HCT116 (cell line): ENCODE data around the gene SCYGR3.

Source experiments
- EZH2 ChIP-seq: fragments of 200-600 bp; sonication (generic); IDR thresholded peaks from 2 replicates; pipeline ENCODE4 v1.6.1; 2017; ENCODE audit warnings: antibody characterized with exemption, mixed run types
- POLR2A ChIP-seq: IDR thresholded peaks from 2 replicates; pipeline ENCODE4 v1.7.0; 2011; ENCODE audit warnings: borderline replicate concordance; ENCODE audit not compliant: insufficient read depth, insufficient read length; ENCODE audit errors: extremely low read depth
- YY1 ChIP-seq: IDR thresholded peaks from 2 replicates; pipeline ENCODE4 v1.6.1; 2011; ENCODE audit warnings: low read length, low read depth, moderate library complexity, mild to moderate bottlenecking; ENCODE audit not compliant: insufficient replicate concordance; ENCODE audit errors: extremely low read depth
- TF ChIP-seq, protein P1 (sequence below), 3 experiments: fragments of 200-600 bp in 1 of 3; sonication (generic) in 1 of 3; IDR thresholded peaks in 2 of 3; conservative IDR thresholded peaks in 1 of 3; 2 replicates each; pipeline ENCODE4 v1.5.1; 2012 to 2017; ENCODE audit warnings: low read depth in 2 of 3, low read length in 2 of 3, antibody characterized with exemption in 1 of 3, borderline replicate concordance in 1 of 3, control low read depth in 1 of 3, mild to moderate bottlenecking in 1 of 3, mixed read lengths in 1 of 3, mixed run types in 1 of 3, moderate library complexity in 1 of 3; ENCODE audit not compliant: insufficient read depth in 1 of 3
- TF ChIP-seq, protein P2 (sequence below): IDR thresholded peaks from 2 replicates; pipeline ENCODE4 v1.6.1; 2012; ENCODE audit warnings: low read depth

DNA sequence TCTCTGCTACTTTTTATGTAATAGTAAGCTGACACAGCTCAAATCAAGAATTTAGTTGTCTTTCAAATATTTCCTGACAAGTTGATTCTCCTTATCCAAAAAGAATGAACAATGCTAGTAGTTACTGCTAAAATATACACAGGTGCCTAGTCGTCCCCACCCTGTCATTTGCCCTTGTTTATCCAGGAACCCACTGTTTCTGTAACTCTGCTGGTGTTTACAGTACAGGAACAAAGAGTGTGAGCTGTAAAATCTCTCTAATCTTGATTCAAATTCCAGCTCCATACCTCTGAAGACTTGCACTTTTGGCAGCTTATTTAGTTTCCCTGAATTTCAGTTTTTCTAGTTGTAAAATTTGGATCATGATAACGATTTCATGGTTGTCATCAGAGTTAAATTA lies 37.1 kb downstream of the SCYGR3 start:
- TF ChIP-seq, protein P1, sequence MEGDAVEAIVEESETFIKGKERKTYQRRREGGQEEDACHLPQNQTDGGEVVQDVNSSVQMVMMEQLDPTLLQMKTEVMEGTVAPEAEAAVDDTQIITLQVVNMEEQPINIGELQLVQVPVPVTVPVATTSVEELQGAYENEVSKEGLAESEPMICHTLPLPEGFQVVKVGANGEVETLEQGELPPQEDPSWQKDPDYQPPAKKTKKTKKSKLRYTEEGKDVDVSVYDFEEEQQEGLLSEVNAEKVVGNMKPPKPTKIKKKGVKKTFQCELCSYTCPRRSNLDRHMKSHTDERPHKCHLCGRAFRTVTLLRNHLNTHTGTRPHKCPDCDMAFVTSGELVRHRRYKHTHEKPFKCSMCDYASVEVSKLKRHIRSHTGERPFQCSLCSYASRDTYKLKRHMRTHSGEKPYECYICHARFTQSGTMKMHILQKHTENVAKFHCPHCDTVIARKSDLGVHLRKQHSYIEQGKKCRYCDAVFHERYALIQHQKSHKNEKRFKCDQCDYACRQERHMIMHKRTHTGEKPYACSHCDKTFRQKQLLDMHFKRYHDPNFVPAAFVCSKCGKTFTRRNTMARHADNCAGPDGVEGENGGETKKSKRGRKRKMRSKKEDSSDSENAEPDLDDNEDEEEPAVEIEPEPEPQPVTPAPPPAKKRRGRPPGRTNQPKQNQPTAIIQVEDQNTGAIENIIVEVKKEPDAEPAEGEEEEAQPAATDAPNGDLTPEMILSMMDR (IDR thresholded peaks at IDR 0.05 in 2 of 3, conservative IDR thresholded peaks at IDR 0.05 in 1 of 3; ENCODE audit: borderline replicate concordance in 1 of 3, insufficient read depth in 1 of 3, low read depth in 2 of 3, low read length in 2 of 3) = no peak
- TF ChIP-seq POLR2A (no peak), YY1 (no peak), EZH2 (no peak)
- TF ChIP-seq, protein P2, sequence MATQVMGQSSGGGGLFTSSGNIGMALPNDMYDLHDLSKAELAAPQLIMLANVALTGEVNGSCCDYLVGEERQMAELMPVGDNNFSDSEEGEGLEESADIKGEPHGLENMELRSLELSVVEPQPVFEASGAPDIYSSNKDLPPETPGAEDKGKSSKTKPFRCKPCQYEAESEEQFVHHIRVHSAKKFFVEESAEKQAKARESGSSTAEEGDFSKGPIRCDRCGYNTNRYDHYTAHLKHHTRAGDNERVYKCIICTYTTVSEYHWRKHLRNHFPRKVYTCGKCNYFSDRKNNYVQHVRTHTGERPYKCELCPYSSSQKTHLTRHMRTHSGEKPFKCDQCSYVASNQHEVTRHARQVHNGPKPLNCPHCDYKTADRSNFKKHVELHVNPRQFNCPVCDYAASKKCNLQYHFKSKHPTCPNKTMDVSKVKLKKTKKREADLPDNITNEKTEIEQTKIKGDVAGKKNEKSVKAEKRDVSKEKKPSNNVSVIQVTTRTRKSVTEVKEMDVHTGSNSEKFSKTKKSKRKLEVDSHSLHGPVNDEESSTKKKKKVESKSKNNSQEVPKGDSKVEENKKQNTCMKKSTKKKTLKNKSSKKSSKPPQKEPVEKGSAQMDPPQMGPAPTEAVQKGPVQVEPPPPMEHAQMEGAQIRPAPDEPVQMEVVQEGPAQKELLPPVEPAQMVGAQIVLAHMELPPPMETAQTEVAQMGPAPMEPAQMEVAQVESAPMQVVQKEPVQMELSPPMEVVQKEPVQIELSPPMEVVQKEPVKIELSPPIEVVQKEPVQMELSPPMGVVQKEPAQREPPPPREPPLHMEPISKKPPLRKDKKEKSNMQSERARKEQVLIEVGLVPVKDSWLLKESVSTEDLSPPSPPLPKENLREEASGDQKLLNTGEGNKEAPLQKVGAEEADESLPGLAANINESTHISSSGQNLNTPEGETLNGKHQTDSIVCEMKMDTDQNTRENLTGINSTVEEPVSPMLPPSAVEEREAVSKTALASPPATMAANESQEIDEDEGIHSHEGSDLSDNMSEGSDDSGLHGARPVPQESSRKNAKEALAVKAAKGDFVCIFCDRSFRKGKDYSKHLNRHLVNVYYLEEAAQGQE = no peak
